COLO668 (cell line): ENCODE data around the gene GPC1.

Source experiments
- DNase-seq: peaks from one replicate; lab custom pipeline; 2025; ENCODE audit not compliant: unreplicated experiment; lab: John Stamatoyannopoulos, UW

GPC1 gene

DNA sequence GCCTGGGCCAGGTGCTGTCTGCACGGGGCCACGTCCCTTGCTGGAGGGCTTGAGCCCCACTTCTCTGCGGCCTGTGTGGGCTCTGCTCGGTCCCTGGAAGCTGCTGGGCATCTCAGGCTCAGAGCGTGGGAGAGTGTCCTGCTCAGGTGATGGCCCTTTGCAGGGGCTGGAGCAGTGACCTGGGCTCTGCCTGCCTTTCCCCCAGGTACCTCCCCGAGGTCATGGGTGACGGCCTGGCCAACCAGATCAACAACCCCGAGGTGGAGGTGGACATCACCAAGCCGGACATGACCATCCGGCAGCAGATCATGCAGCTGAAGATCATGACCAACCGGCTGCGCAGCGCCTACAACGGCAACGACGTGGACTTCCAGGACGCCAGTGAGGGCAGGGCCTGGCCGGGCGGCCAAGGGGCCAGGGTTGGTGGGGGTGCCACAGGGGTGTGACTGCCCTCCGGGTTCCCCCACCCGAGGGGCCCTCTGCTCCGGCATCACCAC is 29.9 kb downstream of the GPC1 start:
- DNase-seq, result no peak

DNA sequence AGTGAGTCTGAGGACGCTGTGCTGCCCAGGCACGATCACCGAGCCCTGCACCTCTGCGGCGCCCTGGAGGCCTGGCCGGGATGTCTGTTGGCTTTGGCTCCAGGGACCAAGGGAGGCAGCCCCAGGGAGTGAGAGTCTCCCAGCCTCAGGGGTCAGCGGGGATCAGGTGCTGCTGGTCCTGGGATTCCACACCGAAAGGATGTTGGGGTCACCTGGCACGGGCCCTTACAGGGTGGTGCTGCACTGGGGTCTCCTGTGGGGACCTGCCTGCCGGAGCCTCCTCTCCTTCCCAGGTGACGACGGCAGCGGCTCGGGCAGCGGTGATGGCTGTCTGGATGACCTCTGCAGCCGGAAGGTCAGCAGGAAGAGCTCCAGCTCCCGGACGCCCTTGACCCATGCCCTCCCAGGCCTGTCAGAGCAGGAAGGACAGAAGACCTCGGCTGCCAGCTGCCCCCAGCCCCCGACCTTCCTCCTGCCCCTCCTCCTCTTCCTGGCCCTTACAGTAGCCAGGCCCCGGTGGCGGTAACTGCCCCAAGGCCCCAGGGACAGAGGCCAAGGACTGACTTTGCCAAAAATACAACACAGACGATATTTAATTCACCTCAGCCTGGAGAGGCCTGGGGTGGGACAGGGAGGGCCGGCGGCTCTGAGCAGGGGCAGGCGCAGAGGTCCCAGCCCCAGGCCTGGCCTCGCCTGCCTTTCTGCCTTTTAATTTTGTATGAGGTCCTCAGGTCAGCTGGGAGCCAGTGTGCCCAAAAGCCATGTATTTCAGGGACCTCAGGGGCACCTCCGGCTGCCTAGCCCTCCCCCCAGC is 30.5 kb downstream of the GPC1 start:
- no peak for DNase-seq

DNA sequence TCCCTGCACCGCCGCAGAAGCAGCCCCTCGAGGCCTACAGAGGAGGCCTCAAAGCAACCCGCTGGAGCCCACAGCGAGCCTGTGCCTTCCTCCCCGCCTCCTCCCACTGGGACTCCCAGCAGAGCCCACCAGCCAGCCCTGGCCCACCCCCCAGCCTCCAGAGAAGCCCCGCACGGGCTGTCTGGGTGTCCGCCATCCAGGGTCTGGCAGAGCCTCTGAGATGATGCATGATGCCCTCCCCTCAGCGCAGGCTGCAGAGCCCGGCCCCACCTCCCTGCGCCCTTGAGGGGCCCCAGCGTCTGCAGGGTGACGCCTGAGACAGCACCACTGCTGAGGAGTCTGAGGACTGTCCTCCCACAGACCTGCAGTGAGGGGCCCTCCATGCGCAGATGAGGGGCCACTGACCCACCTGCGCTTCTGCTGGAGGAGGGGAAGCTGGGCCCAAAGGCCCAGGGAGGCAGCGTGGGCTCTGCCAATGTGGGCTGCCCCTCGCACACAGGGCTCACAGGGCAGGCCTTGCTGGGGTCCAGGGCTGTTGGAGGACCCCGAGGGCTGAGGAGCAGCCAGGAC is 31.2 kb downstream of the GPC1 start:
- no peak for DNase-seq

DNA sequence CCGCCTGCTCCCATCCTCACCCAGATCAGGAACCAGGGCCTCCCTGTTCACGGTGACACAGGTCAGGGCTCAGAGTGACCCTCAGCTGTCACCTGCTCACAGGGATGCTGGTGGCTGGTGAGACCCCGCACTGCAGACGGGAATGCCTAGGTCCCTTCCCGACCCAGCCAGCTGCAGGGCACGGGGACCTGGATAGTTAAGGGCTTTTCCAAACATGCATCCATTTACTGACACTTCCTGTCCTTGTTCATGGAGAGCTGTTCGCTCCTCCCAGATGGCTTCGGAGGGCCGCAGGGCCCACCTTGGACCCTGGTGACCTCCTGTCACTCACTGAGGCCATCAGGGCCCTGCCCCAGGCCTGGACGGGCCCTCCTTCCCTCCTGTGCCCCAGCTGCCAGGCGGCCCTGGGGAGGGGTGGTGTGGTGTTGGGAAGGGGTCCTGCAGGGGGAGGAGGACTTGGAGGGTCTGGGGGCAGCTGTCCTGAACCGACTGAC is 31.7 kb downstream of the GPC1 start:
- no peak for DNase-seq

DNA sequence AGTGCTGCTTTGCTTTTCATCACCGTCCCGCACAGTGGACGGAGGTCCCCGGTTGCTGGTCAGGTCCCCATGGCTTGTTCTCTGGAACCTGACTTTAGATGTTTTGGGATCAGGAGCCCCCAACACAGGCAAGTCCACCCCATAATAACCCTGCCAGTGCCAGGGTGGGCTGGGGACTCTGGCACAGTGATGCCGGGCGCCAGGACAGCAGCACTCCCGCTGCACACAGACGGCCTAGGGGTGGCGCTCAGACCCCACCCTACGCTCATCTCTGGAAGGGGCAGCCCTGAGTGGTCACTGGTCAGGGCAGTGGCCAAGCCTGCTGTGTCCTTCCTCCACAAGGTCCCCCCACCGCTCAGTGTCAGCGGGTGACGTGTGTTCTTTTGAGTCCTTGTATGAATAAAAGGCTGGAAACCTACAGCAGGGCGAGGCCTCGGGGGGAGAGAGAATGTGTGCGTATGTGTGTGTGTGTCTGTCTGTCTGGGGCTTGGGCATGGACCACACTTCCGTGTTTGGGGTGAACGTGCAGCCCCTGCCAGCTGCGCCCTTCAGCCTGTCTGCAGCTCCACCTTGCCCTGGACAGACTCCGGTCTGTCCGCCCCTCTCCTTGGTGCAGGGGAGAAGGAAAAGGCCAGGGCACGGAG is 32.3 kb downstream of the GPC1 start:
- no peak for DNase-seq

GRCh38 chr2:240468303-240469238 is 33.1 kb downstream of the GPC1 start:
- DNase-seq, result no peak

- DNase-seq, result no peak
These were observed 33.8 kb downstream of the GPC1 start for GRCh38 chr2:240469239-240469636.

DNA sequence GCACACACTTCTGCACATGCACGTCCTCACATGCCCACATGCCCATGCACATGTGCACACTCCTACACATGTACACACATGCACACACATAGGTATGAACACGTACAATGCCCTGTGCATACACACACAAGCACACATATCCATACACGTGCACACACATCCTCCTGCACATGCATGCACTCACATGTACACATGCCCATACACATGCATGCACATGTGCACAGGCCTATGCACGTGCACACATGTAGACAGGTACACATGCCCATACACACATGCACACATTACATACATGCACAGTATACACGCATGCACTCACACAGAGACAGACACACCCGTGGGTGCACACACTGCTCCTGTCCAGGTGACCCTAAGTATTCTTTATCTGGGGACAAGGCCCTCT is 34.3 kb downstream of the GPC1 start:
- DNase-seq, result no peak

GRCh38 chr2:240472078-240472790 is 36.8 kb downstream of the GPC1 start:
- DNase-seq, result no peak

GRCh38 chr2:240473211-240473610 is 37.7 kb downstream of the GPC1 start:
- DNase-seq, result no peak

- no peak for DNase-seq
These were observed 42.5 kb downstream of the GPC1 start for GRCh38 chr2:240477916-240478315.

DNA sequence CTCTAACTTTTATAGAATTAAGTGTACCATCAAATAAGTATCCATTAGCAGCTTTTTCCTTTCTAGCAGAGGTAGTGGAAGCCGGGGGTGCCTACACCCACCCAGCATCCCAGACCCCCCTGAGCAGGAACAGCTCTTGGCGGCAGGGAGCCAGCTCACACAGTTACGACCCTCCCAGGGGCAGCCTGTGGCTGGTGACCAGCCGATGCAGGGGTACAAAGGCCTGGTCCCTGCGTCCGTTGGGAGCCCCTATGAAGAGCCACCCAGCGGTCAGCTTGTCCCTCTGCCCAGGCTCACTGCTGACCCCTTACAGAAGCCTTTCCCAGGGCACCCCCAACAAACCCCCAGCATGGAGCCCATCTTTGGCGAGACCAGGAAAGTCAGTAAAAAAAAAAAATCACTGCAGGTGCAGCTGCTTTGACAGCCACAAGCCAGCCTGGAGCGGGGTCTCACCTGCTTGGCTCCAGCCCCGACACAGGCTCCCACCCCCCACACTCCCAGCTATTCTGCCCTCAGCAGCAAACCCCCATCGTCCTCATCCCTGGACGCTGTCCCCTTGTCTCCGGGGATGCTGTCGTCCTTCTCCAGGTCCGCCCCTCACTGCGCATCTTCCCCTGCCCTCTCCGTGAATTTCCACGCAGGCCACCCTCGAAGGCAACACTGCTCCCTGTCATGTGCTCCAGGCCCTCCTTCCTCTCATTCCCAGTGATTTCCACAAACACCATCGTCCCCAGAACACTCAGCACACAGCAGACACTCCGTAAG is 43.1 kb downstream of the GPC1 start:
- DNase-seq, result no peak

DNA sequence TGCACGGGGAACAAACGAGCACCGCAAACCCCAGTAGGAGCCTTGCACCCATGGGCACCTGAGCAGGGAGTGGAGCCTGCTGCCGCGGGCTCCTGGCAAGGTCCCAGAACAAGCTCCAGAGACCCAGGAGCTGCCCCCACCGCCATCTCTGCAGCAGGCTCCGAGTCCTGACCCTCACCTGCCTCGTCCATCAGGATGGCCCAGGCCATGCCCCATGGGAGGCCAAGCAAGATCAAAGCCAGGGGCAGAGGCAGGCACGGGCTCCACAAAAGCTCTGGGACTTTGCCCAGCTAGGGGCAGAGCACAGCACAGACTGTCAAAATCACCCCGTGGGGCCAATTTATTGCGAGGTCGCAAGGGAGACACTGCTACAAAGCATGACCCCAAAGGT is 43.6 kb downstream of the GPC1 start:
- DNase-seq, result no peak

- no peak for DNase-seq
These were observed 45.6 kb downstream of the GPC1 start for GRCh38 chr2:240480834-240481623.

- DNase-seq, result no peak
These were observed 46.3 kb downstream of the GPC1 start for GRCh38 chr2:240481720-240482119.

GRCh38 chr2:240482141-240482540 is 46.7 kb downstream of the GPC1 start:
- DNase-seq, result no peak

DNA sequence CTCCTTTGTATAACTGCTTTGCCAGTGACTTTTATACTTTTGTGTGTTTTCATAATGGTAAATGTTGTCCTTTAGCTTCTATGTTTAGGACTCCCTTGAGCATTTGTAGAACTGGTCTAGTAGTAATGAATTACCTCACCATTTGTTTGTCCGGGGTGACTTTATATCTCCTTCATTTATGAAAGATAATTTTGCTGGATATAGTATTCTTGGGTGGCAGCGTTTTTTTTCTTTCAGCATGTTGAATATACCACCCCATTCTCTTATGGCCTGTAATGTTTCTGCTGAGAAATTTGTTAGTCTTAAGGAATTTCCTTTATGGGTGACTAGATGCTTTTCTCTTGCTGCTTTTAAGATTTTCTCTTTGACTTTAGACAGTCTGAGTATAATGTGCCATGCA is 56.0 kb downstream of the GPC1 start:
- no peak for DNase-seq

DNA sequence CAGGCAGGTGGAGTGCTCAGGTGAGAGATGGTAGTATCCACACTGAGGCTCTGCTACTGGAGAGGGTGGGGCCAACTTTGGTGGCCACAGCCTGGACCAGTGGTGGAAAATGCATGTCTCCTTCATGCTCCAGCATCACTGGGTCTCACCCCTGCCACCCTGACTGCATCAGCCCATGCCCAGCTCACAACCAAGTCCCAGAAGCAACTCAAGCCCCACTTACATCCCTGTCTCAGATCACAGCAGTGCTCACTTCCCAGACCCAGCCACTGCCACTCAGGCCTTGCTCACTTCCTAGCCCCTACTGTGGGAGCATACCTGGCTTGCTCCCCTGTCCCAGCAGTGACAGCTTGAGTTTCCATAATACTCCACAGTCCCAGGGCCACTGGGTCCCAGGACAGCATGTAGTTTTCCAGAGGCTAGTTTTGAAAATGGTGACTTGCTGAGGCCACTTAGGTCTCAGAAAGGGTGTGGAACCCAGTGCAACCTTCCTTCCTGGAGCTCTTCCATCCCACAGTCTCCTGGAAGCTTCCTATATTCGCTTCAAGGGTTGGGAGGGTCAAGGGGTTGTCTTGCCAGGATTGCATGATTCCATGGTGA is 58.8 kb downstream of the GPC1 start:
- no peak for DNase-seq
